HCT116 (cell line): ENCODE results near the gene SUGCT.

Experiments
- CBX3 ChIP-seq: IDR thresholded peaks from 2 replicates; pipeline ENCODE4 v1.6.1; 2012; ENCODE audit warnings: low read depth
- CEBPB ChIP-seq: IDR thresholded peaks from 2 replicates; pipeline ENCODE4 v1.6.1; 2012; ENCODE audit warnings: low read depth
- EZH2 ChIP-seq: fragments of 200-600 bp; sonication (generic); IDR thresholded peaks from 2 replicates; pipeline ENCODE4 v1.6.1; 2017; ENCODE audit warnings: antibody characterized with exemption, mixed run types
- EZH2phosphoT487 ChIP-seq: fragments of 200-600 bp; IDR thresholded peaks from 2 replicates; pipeline ENCODE4 v1.6.1; 2018; ENCODE audit warnings: antibody characterized with exemption, borderline replicate concordance
- POLR2A ChIP-seq: IDR thresholded peaks from 2 replicates; pipeline ENCODE4 v1.7.0; 2011; ENCODE audit warnings: borderline replicate concordance; ENCODE audit not compliant: insufficient read depth, insufficient read length; ENCODE audit errors: extremely low read depth
- POLR2AphosphoS5 ChIP-seq: IDR thresholded peaks from 2 replicates; pipeline ENCODE4 v1.6.1; 2011; ENCODE audit warnings: mild to moderate bottlenecking, low read depth, low read length, moderate library complexity
- SIN3A ChIP-seq: IDR thresholded peaks from 2 replicates; pipeline ENCODE4 v1.6.1; 2012; ENCODE audit warnings: low read depth
- SP1 ChIP-seq: IDR thresholded peaks from 2 replicates; pipeline ENCODE4 v1.6.1; 2012; ENCODE audit warnings: low read depth
- ZNF274 ChIP-seq: fragments of 200-500 bp; sonication (Bioruptor generic); IDR thresholded peaks from 2 replicates; pipeline ENCODE4 v1.6.1; 2014; ENCODE audit warnings: mild to moderate bottlenecking, low read depth, low read length, inconsistent platforms
- TF ChIP-seq, protein P1 (sequence below), 3 experiments: fragments of 200-600 bp in 1 of 3; sonication (generic) in 1 of 3; IDR thresholded peaks in 2 of 3; conservative IDR thresholded peaks in 1 of 3; 2 replicates each; pipeline ENCODE4 v1.5.1; 2012 to 2017; ENCODE audit warnings: low read depth in 2 of 3, low read length in 2 of 3, antibody characterized with exemption in 1 of 3, borderline replicate concordance in 1 of 3, control low read depth in 1 of 3, mild to moderate bottlenecking in 1 of 3, mixed read lengths in 1 of 3, mixed run types in 1 of 3, moderate library complexity in 1 of 3; ENCODE audit not compliant: insufficient read depth in 1 of 3
- TF ChIP-seq, protein P2 (sequence below): IDR thresholded peaks from 2 replicates; pipeline ENCODE4 v1.6.1; 2012
- TF ChIP-seq, protein P3 (sequence below): IDR thresholded peaks from 2 replicates; pipeline ENCODE4 v1.6.1; 2012
- TF ChIP-seq, protein P4 (sequence below): IDR thresholded peaks from 2 replicates; pipeline ENCODE4 v1.6.1; 2011; ENCODE audit warnings: mild to moderate bottlenecking, low read length, moderate library complexity; ENCODE audit not compliant: insufficient replicate concordance; ENCODE audit errors: extremely low read depth

DNA sequence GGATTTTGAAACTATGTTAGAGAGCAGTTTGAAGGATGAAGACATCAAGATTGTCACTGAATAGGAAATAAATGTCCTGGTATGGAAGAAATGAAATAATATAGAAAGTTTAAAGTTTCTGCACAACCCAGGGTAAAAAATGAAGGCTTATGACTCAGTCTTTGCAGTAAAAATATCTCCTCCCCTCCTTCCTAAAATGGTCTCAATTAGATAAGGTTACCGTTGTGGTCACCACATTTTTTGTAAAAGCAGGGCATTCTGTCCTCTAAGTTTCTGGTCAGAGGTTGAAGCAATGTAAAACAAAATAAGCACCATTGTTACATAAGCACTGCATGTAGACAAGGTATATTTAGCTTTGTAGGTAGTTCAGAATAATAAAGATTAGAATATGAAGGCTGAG is 403.5 kb downstream of the SUGCT start:
- TF ChIP-seq, protein P1, sequence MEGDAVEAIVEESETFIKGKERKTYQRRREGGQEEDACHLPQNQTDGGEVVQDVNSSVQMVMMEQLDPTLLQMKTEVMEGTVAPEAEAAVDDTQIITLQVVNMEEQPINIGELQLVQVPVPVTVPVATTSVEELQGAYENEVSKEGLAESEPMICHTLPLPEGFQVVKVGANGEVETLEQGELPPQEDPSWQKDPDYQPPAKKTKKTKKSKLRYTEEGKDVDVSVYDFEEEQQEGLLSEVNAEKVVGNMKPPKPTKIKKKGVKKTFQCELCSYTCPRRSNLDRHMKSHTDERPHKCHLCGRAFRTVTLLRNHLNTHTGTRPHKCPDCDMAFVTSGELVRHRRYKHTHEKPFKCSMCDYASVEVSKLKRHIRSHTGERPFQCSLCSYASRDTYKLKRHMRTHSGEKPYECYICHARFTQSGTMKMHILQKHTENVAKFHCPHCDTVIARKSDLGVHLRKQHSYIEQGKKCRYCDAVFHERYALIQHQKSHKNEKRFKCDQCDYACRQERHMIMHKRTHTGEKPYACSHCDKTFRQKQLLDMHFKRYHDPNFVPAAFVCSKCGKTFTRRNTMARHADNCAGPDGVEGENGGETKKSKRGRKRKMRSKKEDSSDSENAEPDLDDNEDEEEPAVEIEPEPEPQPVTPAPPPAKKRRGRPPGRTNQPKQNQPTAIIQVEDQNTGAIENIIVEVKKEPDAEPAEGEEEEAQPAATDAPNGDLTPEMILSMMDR (IDR thresholded peaks at IDR 0.05 in 2 of 3, conservative IDR thresholded peaks at IDR 0.05 in 1 of 3; ENCODE audit: borderline replicate concordance in 1 of 3, insufficient read depth in 1 of 3, low read depth in 2 of 3, low read length in 2 of 3), result no peak
- TF ChIP-seq, protein P2, sequence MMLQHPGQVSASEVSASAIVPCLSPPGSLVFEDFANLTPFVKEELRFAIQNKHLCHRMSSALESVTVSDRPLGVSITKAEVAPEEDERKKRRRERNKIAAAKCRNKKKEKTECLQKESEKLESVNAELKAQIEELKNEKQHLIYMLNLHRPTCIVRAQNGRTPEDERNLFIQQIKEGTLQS, result no peak
- TF ChIP-seq EZH2 (no peak), POLR2AphosphoS5 (no peak), ZNF274 (no peak), POLR2A (no peak), SP1 (no peak), CBX3 (no peak), CEBPB (no peak), EZH2phosphoT487 (no peak), SIN3A (no peak)
- TF ChIP-seq, protein P3, sequence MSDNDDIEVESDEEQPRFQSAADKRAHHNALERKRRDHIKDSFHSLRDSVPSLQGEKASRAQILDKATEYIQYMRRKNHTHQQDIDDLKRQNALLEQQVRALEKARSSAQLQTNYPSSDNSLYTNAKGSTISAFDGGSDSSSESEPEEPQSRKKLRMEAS, result no peak
- TF ChIP-seq, protein P4, sequence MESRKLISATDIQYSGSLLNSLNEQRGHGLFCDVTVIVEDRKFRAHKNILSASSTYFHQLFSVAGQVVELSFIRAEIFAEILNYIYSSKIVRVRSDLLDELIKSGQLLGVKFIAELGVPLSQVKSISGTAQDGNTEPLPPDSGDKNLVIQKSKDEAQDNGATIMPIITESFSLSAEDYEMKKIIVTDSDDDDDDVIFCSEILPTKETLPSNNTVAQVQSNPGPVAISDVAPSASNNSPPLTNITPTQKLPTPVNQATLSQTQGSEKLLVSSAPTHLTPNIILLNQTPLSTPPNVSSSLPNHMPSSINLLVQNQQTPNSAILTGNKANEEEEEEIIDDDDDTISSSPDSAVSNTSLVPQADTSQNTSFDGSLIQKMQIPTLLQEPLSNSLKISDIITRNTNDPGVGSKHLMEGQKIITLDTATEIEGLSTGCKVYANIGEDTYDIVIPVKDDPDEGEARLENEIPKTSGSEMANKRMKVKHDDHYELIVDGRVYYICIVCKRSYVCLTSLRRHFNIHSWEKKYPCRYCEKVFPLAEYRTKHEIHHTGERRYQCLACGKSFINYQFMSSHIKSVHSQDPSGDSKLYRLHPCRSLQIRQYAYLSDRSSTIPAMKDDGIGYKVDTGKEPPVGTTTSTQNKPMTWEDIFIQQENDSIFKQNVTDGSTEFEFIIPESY, result no peak
